Osteoblast (primary cell): ENCODE measurements around the gene POU2AF1. TPM values are rescaled to one million over a fixed set of nuclear protein-coding genes. Genes with fewer than 3 reads are reported as not detected.

Source experiments
- DNase-seq: peaks from one replicate; pipeline ENCODE4 v3.0.0; 2011; ENCODE audit warnings: low spot score, mixed read lengths; ENCODE audit not compliant: insufficient read length; ENCODE audit errors: missing footprints
- H2AFZ ChIP-seq: 2 replicates; pipeline ENCODE4 v1.6.0; 2011; ENCODE audit warnings: mild to moderate bottlenecking, low read length
- H3K27ac ChIP-seq: 2 replicates; pipeline ENCODE4 v1.5.1; 2011; ENCODE audit warnings: mild to moderate bottlenecking, low read depth, low read length, moderate library complexity
- H3K27me3 ChIP-seq: 2 replicates; pipeline ENCODE4 v1.6.0; 2012; ENCODE audit warnings: mild to moderate bottlenecking, control low read depth, inconsistent platforms, low read length, moderate library complexity; ENCODE audit not compliant: insufficient read depth
- H3K36me3 ChIP-seq: 2 replicates; pipeline ENCODE4 v1.5.1; 2011; ENCODE audit warnings: mild to moderate bottlenecking, low read length, control low read depth, moderate library complexity; ENCODE audit not compliant: insufficient read depth
- H3K4me1 ChIP-seq: 2 replicates; pipeline ENCODE4 v1.5.1; 2011; ENCODE audit warnings: mild to moderate bottlenecking, low read length, control low read depth, moderate library complexity; ENCODE audit not compliant: insufficient read depth
- H3K4me2 ChIP-seq: 2 replicates; pipeline ENCODE4 v1.6.0; 2011; ENCODE audit warnings: mild to moderate bottlenecking, low read length; ENCODE audit not compliant: insufficient read depth
- H3K4me3 ChIP-seq: fragments of 200-600 bp; sonication (generic); 3 replicates; pipeline ENCODE4 v1.5.1; 2012; ENCODE audit warnings: mild to moderate bottlenecking, low read length, inconsistent platforms; ENCODE audit not compliant: insufficient read depth
- H3K79me2 ChIP-seq: 2 replicates; pipeline ENCODE4 v1.6.0; 2012; ENCODE audit warnings: mild to moderate bottlenecking, low read length, control low read depth, inconsistent platforms; ENCODE audit not compliant: insufficient read depth
- H3K9me3 ChIP-seq: 2 replicates; pipeline ENCODE4 v1.5.1; 2011; ENCODE audit warnings: low read depth, low read length, control low read depth
- H4K20me1 ChIP-seq: 2 replicates; pipeline ENCODE4 v1.6.0; 2012; ENCODE audit warnings: mild to moderate bottlenecking, low read length, control low read depth; ENCODE audit not compliant: insufficient read depth
- CTCF ChIP-seq: IDR thresholded peaks from 2 replicates; pipeline ENCODE4 v1.5.1; 2011; ENCODE audit warnings: mild to moderate bottlenecking, low read depth, low read length, moderate library complexity; ENCODE audit errors: extremely low read depth
- total RNA-seq: library from RNA; depleted of rRNA; stranded (reverse); fragments of >200 nt; gene quantifications from 2 replicates; pipeline ENCODE4 v1.2.3, GENCODE V29; 2012

The POU2AF1 gene
- total RNA-seq, 1 donor = not detected

DNA sequence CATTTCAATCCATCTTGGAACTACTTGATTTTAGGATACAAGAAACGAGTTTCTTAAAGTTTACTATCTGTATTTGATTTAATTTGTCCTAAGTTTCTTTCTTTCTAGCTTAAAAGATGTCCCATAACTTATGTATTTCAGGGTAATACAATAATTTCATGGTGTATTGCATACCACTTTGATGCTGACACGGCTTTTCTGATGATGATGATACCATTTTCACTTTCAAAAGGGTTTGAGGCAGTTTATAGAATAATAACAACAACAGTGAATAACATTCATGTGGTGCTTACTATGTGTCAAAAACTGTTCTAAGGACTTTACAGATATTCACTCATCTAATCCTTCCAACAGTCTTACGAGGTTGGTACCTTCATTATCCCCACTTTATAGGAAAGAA is 33.2 kb upstream of the POU2AF1 start:
- no peak overlapping the region for H2AFZ ChIP-seq
- no peak for DNase-seq
- no peaks in the 10 kb centered on the region for H4K20me1 ChIP-seq
- no peak for TF ChIP-seq CTCF
- H3K4me1 ChIP-seq = no peaks in the 10 kb centered on the region
- no peaks in the 10 kb centered on the region for H3K36me3 ChIP-seq
- H3K4me3 ChIP-seq = no peak overlapping the region
- no peaks in the 10 kb centered on the region for H3K9me3 ChIP-seq
- peaks cover 3% of the 10 kb centered on the region for H3K27me3 ChIP-seq
- H3K79me2 ChIP-seq = no peaks in the 10 kb centered on the region
- H3K4me2 ChIP-seq = no peak overlapping the region
- no peak overlapping the region for H3K27ac ChIP-seq

GRCh38 chr11:111411456-111411855 is 32.4 kb upstream of the POU2AF1 start:
- no peak for DNase-seq
- H3K27me3 ChIP-seq = peaks cover 3% of the 10 kb centered on the region
- no peak overlapping the region for H2AFZ ChIP-seq
- H3K9me3 ChIP-seq = no peaks in the 10 kb centered on the region
- no peak overlapping the region for H3K4me3 ChIP-seq
- H3K4me2 ChIP-seq = no peak overlapping the region
- no peak for TF ChIP-seq CTCF
- no peaks in the 10 kb centered on the region for H3K36me3 ChIP-seq
- H3K4me1 ChIP-seq = no peaks in the 10 kb centered on the region
- H4K20me1 ChIP-seq = no peaks in the 10 kb centered on the region
- H3K79me2 ChIP-seq = no peaks in the 10 kb centered on the region
- H3K27ac ChIP-seq = no peak overlapping the region

- Histone ChIP-seq H2AFZ (no peak overlapping the region), H3K79me2 (no peaks in the 10 kb centered on the region), H3K4me3 (no peak overlapping the region), H3K9me3 (no peaks in the 10 kb centered on the region), H3K4me1 (no peaks in the 10 kb centered on the region), H3K27me3 (peaks cover 3% of the 10 kb centered on the region), H4K20me1 (no peaks in the 10 kb centered on the region), H3K27ac (no peak overlapping the region), H3K36me3 (no peaks in the 10 kb centered on the region), H3K4me2 (no peak overlapping the region)
- DNase-seq = no peak
- no peak for TF ChIP-seq CTCF
Observed at GRCh38 chr11:111410951-111411350, 31.9 kb upstream of the POU2AF1 start.

DNA sequence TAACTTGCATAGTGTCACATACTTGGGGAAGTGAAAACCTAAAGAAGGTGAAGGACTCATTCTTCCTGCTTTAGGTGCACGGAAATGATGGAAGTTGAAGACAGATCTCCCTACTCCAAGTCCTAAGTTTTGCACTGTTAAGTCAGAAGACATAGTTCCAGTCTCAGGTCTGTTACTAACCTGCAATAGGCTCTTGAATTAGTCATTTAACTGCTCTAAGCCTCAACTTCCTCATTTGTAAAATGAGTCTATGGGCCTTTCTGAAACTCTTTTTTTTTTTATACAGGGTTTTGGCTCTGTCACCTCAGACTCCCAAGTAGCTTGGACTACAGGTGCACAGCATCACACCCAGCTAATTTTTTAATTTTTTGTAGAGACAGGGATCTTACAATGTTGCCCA is 30.8 kb upstream of the POU2AF1 start:
- TF ChIP-seq CTCF = no peak
- H3K9me3 ChIP-seq = no peaks in the 10 kb centered on the region
- no peak for DNase-seq
- no peak overlapping the region for H3K27ac ChIP-seq
- H3K4me2 ChIP-seq = no peak overlapping the region
- no peaks in the 10 kb centered on the region for H3K36me3 ChIP-seq
- no peaks in the 10 kb centered on the region for H4K20me1 ChIP-seq
- H3K79me2 ChIP-seq = no peaks in the 10 kb centered on the region
- no peaks in the 10 kb centered on the region for H3K4me1 ChIP-seq
- peaks cover 3% of the 10 kb centered on the region for H3K27me3 ChIP-seq
- H3K4me3 ChIP-seq = no peak overlapping the region
- no peak overlapping the region for H2AFZ ChIP-seq
